H9 (cell line): ENCODE measurements around the gene GPR156. TPM values are rescaled to one million over a fixed set of nuclear protein-coding genes. Genes with fewer than 3 reads are reported as not detected.

ENCODE experiments used
- DNase-seq: peaks from one replicate; pipeline ENCODE4 v3.0.0-alpha.2; 2017
- H2AFZ ChIP-seq: one replicate; pipeline ENCODE4 v1.6.1; 2013; ENCODE audit warnings: mild to moderate bottlenecking, low read length, control low read depth, moderate library complexity
- H2AK5ac ChIP-seq: 2 replicates; pipeline ENCODE4 v1.6.1; 2013; ENCODE audit warnings: low read length, control low read depth, mixed read lengths; ENCODE audit not compliant: insufficient read length
- H2BK120ac ChIP-seq: one replicate; pipeline ENCODE4 v1.6.1; 2013; ENCODE audit warnings: low read depth, mild to moderate bottlenecking, low read length, control low read depth, inconsistent platforms; ENCODE audit not compliant: poor library complexity, severe bottlenecking
- H2BK12ac ChIP-seq: 2 replicates; pipeline ENCODE4 v1.6.1; 2013; ENCODE audit warnings: low read length, control low read depth, mixed read lengths, low read depth; ENCODE audit not compliant: insufficient read length
- H2BK15ac ChIP-seq: 2 replicates; pipeline ENCODE4 v1.6.1; 2013; ENCODE audit warnings: low read depth, low read length, control low read depth
- H2BK20ac ChIP-seq: one replicate; pipeline ENCODE4 v1.6.1; 2013; ENCODE audit warnings: low read depth, mild to moderate bottlenecking, low read length, control low read depth, inconsistent platforms; ENCODE audit not compliant: poor library complexity, severe bottlenecking
- H2BK5ac ChIP-seq: 2 replicates; pipeline ENCODE4 v1.6.1; 2013; ENCODE audit warnings: low read length, control low read depth, mixed read lengths; ENCODE audit not compliant: insufficient read length
- H3K14ac ChIP-seq: 2 replicates; pipeline ENCODE4 v1.6.1; 2013; ENCODE audit warnings: low read length, control low read depth; ENCODE audit not compliant: insufficient read depth
- H3K18ac ChIP-seq: 2 replicates; pipeline ENCODE4 v1.6.1; 2013; ENCODE audit warnings: low read depth, mild to moderate bottlenecking, mixed read lengths, low read length, control low read depth; ENCODE audit not compliant: insufficient read length
- H3K23ac ChIP-seq: 2 replicates; pipeline ENCODE4 v1.6.1; 2013; ENCODE audit warnings: low read length, control low read depth, mixed read lengths, low read depth; ENCODE audit not compliant: insufficient read length
- H3K23me2 ChIP-seq: 2 replicates; pipeline ENCODE4 v1.6.1; 2013; ENCODE audit warnings: low read depth, mild to moderate bottlenecking, mixed read lengths, low read length, control low read depth; ENCODE audit not compliant: insufficient read length, poor library complexity, severe bottlenecking
- H3K27ac ChIP-seq: 2 replicates; pipeline ENCODE4 v1.5.1; 2013; ENCODE audit warnings: low read length, control low read depth, mixed read lengths, low read depth; ENCODE audit not compliant: insufficient read length
- H3K27me3 ChIP-seq: 2 replicates; pipeline ENCODE4 v1.6.1; 2013; ENCODE audit warnings: low read length, control low read depth, inconsistent platforms; ENCODE audit not compliant: insufficient read depth
- H3K4ac ChIP-seq: 2 replicates; pipeline ENCODE4 v1.6.1; 2013; ENCODE audit warnings: low read depth, mild to moderate bottlenecking, control low read depth, inconsistent platforms, low read length, moderate library complexity
- H3K4me1 ChIP-seq: 2 replicates; pipeline ENCODE4 v1.6.1; 2013; ENCODE audit warnings: low read length, control low read depth, inconsistent platforms; ENCODE audit not compliant: insufficient read depth
- H3K4me2 ChIP-seq: 2 replicates; pipeline ENCODE4 v1.6.1; 2013; ENCODE audit warnings: low read length, control low read depth, mixed read lengths; ENCODE audit not compliant: insufficient read length, insufficient read depth
- H3K56ac ChIP-seq: 2 replicates; pipeline ENCODE4 v1.6.1; 2013; ENCODE audit warnings: low read depth, mild to moderate bottlenecking, mixed read lengths, low read length, control low read depth; ENCODE audit not compliant: insufficient read length
- H3K79me1 ChIP-seq: 2 replicates; pipeline ENCODE4 v1.6.1; 2013; ENCODE audit warnings: low read depth, mild to moderate bottlenecking, moderate library complexity, low read length, control low read depth, inconsistent platforms; ENCODE audit not compliant: insufficient read depth, poor library complexity, severe bottlenecking
- H3K79me2 ChIP-seq: 2 replicates; pipeline ENCODE4 v1.6.1; 2013; ENCODE audit warnings: low read length, control low read depth, inconsistent platforms; ENCODE audit not compliant: insufficient read depth
- H3K9ac ChIP-seq: 2 replicates; pipeline ENCODE4 v1.6.1; 2013; ENCODE audit warnings: low read length, control low read depth, mixed read lengths; ENCODE audit not compliant: insufficient read length; ENCODE audit errors: extremely low read depth
- H3K9me3 ChIP-seq: one replicate; pipeline ENCODE4 v1.6.1; 2013; ENCODE audit warnings: low read depth, low read length, inconsistent platforms; ENCODE audit not compliant: control insufficient read depth
- H3T11ph ChIP-seq: one replicate; pipeline ENCODE4 v1.6.1; 2013; ENCODE audit warnings: mild to moderate bottlenecking, low read length, control low read depth, inconsistent platforms
- H4K20me1 ChIP-seq: one replicate; pipeline ENCODE4 v1.6.1; 2013; ENCODE audit not compliant: control insufficient read depth, insufficient read length, insufficient read depth
- H4K5ac ChIP-seq: 2 replicates; pipeline ENCODE4 v1.6.1; 2013; ENCODE audit warnings: low read depth, mild to moderate bottlenecking, mixed read lengths, low read length, control low read depth; ENCODE audit not compliant: insufficient read length
- H4K8ac ChIP-seq: replicated peaks from 2 replicates; pipeline ENCODE4 v1.6.1; 2013; ENCODE audit warnings: low read length, control low read depth, mixed read lengths, low read depth; ENCODE audit not compliant: insufficient read length
- H4K91ac ChIP-seq: 2 replicates; pipeline ENCODE4 v1.6.1; 2013; ENCODE audit warnings: low read depth, mild to moderate bottlenecking, moderate library complexity, mixed read lengths, low read length, control low read depth; ENCODE audit not compliant: insufficient read length
- H3K27ac Mint-ChIP-seq, 3 experiments: 2 replicates in 2 of 3; 3 replicates in 1 of 3; pipeline ENCODE4 v1.8.0; 2020 to 2021; ENCODE audit warnings: mixed read lengths in 3 of 3, mild to moderate bottlenecking in 1 of 3, moderate library complexity in 1 of 3
- H3K27me3 Mint-ChIP-seq: 2 replicates; pipeline ENCODE4 v1.8.0; 2021; ENCODE audit warnings: low read depth, mild to moderate bottlenecking, moderate library complexity, mixed read lengths
- H3K36me3 Mint-ChIP-seq, 3 experiments: 2 replicates in 2 of 3; 3 replicates in 1 of 3; pipeline ENCODE4 v1.8.0; 2020 to 2021; ENCODE audit warnings: low read depth in 3 of 3, mixed read lengths in 3 of 3; ENCODE audit not compliant: insufficient read depth in 1 of 3
- H3K4me1 Mint-ChIP-seq, 2 experiments: 2 replicates each; pipeline ENCODE4 v1.8.0; 2020; ENCODE audit warnings: mixed read lengths in 2 of 2
- H3K4me3 Mint-ChIP-seq, 2 experiments: 2 replicates in 1 of 2; 3 replicates in 1 of 2; pipeline ENCODE4 v1.8.0; 2020 to 2021; ENCODE audit warnings: mild to moderate bottlenecking in 2 of 2, mixed read lengths in 2 of 2, moderate library complexity in 1 of 2
- H3K9me3 Mint-ChIP-seq, 2 experiments: 2 replicates in 1 of 2; 3 replicates in 1 of 2; pipeline ENCODE4 v1.8.0; 2020; ENCODE audit warnings: mild to moderate bottlenecking in 2 of 2, mixed read lengths in 2 of 2, moderate library complexity in 1 of 2
- WGBS: extraction: QIAGEN DNeasy Blood & Tissue Kit; methylation state at CpG from one replicate; pipeline ENCODE4 v1.1.7; 2013; ENCODE audit warnings: missing lambda C conversion rate, low lambda C conversion rate, mixed read lengths; ENCODE audit not compliant: insufficient read length; ENCODE audit errors: extremely low coverage; 5-methylcytosine and 5-hydroxymethylcytosine counted together
- total RNA-seq: library from RNA; stranded (reverse); gene quantifications from 2 replicates; pipeline ENCODE4 v1.2.1, GENCODE V29; 2021
- TF ChIP-seq, protein P1 (sequence below): fragments of 200-600 bp; sonication (generic); conservative IDR thresholded peaks from 3 replicates; pipeline ENCODE4 v1.8.0; 2021; ENCODE audit warnings: antibody characterized with exemption, mild to moderate bottlenecking

GPR156 gene
- total RNA-seq, 1 experiment from 2014 or later, result 1.8 TPM

DNA sequence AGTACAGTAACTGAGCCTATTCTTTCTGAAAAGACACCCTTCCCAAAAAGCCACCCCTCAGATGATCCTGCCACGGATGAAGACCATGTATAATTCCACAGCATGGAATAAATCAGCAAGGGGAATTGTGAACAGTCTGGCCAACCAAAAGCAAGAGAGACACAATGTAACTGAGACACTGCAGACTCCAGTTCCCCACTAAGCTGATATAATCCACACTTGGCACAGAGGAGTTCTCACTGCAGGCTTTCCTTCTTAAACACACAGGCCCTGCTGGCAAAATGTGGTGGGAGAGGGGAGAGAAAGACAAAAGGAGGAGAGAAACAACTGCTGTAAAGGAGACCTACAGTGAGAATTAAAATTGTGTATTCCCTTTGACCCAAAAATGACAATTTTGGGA is 12.7 kb downstream of the GPR156 start:
- no peak overlapping the region for H3T11ph ChIP-seq
- H3K9ac ChIP-seq, result no peak overlapping the region
- no peak overlapping the region for H4K5ac ChIP-seq
- no peak overlapping the region for H3K27ac ChIP-seq
- no peaks in the 10 kb centered on the region for H4K20me1 ChIP-seq
- no peak overlapping the region for H2AFZ ChIP-seq
- no peak overlapping the region for H2AK5ac ChIP-seq
- no peaks in the 10 kb centered on the region for H3K36me3 Mint-ChIP-seq
- H2BK12ac ChIP-seq, result no peak overlapping the region
- no peak overlapping the region for H3K27ac Mint-ChIP-seq
- H3K4me1 ChIP-seq, result no peaks in the 10 kb centered on the region
- peaks cover 5% of the 10 kb centered on the region for H3K27me3 Mint-ChIP-seq
- H3K9me3 ChIP-seq, result no peaks in the 10 kb centered on the region
- H3K4ac ChIP-seq, result no peak overlapping the region
- no CpG with 5 or more reads among the region's 1 CpG for WGBS
- no peak overlapping the region for H2BK5ac ChIP-seq
- H3K23me2 ChIP-seq, result no peaks in the 10 kb centered on the region
- H4K91ac ChIP-seq, result no peak overlapping the region
- H3K56ac ChIP-seq, result no peak overlapping the region
- no peak overlapping the region for H2BK120ac ChIP-seq
- TF ChIP-seq, protein P1, sequence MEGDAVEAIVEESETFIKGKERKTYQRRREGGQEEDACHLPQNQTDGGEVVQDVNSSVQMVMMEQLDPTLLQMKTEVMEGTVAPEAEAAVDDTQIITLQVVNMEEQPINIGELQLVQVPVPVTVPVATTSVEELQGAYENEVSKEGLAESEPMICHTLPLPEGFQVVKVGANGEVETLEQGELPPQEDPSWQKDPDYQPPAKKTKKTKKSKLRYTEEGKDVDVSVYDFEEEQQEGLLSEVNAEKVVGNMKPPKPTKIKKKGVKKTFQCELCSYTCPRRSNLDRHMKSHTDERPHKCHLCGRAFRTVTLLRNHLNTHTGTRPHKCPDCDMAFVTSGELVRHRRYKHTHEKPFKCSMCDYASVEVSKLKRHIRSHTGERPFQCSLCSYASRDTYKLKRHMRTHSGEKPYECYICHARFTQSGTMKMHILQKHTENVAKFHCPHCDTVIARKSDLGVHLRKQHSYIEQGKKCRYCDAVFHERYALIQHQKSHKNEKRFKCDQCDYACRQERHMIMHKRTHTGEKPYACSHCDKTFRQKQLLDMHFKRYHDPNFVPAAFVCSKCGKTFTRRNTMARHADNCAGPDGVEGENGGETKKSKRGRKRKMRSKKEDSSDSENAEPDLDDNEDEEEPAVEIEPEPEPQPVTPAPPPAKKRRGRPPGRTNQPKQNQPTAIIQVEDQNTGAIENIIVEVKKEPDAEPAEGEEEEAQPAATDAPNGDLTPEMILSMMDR, result no peak
- H3K79me2 ChIP-seq, result no peaks in the 10 kb centered on the region
- no peak overlapping the region for H3K4me3 Mint-ChIP-seq
- DNase-seq, result no peak
- no peak overlapping the region for H3K14ac ChIP-seq
- H3K9me3 Mint-ChIP-seq, result no peaks in the 10 kb centered on the region
- peaks cover 0 to 3% of the 10 kb centered on the region in 2 experiments; a peak in 1 of 4 replicates for H3K4me1 Mint-ChIP-seq
- no peaks in the 10 kb centered on the region for H3K27me3 ChIP-seq
- H4K8ac ChIP-seq, result no peak overlapping the region
- no peak overlapping the region for H3K4me2 ChIP-seq
- no peak overlapping the region for H3K23ac ChIP-seq
- H3K18ac ChIP-seq, result no peak overlapping the region
- H3K79me1 ChIP-seq, result no peaks in the 10 kb centered on the region
- H2BK15ac ChIP-seq, result no peak overlapping the region
- no peak overlapping the region for H2BK20ac ChIP-seq
